Heart left ventricle (tissue), 16 donors: ENCODE measurements around the gene CLCN4. TPM values are rescaled to one million over a fixed set of nuclear protein-coding genes. Genes with fewer than 3 reads are reported as not detected.

Source experiments
- ATAC-seq, 4 donors: fragments of 200-7000 bp; cut with Tn5 transposase; one replicate each; pipeline ENCODE4 v1.9.1; 2020 to 2022; ENCODE audit warnings: moderate library complexity in 4 of 4, mild to moderate bottlenecking in 3 of 4, moderate number of reproducible peaks in 1 of 4
- DNase-seq, 5 donors: peaks; one replicate each; pipeline ENCODE4 v3.0.0-alpha.2; 2020
- H3K27ac ChIP-seq, 12 donors: fragments of 200-600 bp; sonication (generic) in 4 of 12; one replicate each; pipeline versions ENCODE4 v1.5.0 to v1.8.0; 2016 to 2022; ENCODE audit warnings: mild to moderate bottlenecking in 2 of 12
- H3K27me3 ChIP-seq, 9 donors: fragments of 200-600 bp; sonication (generic) in 2 of 9; one replicate each; pipeline versions ENCODE4 v1.5.1 to v1.8.0; 2016 to 2022; ENCODE audit warnings: mild to moderate bottlenecking in 3 of 9
- H3K36me3 ChIP-seq, 9 donors: fragments of 200-600 bp; sonication (generic) in 2 of 9; one replicate each; pipeline versions ENCODE4 v1.5.0 to v1.8.0; 2018 to 2022; ENCODE audit warnings: mild to moderate bottlenecking in 2 of 9
- H3K4me1 ChIP-seq, 12 donors: fragments of 200-600 bp; sonication (generic) in 4 of 12; one replicate each; pipeline versions ENCODE4 v1.5.0 to v1.8.0; 2016 to 2022; ENCODE audit warnings: mild to moderate bottlenecking in 3 of 12
- H3K4me3 ChIP-seq, 12 donors: fragments of 200-600 bp; sonication (generic) in 4 of 12; one replicate each; pipeline versions ENCODE4 v1.5.0 to v1.8.0; 2017 to 2022; ENCODE audit warnings: mild to moderate bottlenecking in 9 of 12, moderate library complexity in 4 of 12
- H3K9me3 ChIP-seq, 12 donors: fragments of 200-600 bp; sonication (generic) in 4 of 12; one replicate each; pipeline versions ENCODE4 v1.5.0 to v1.8.0; 2016 to 2022; ENCODE audit warnings: mild to moderate bottlenecking in 1 of 12
- POLR2A ChIP-seq, 2 donors: fragments of 450-650 bp; IDR thresholded peaks; one replicate each; pipeline ENCODE4 v1.6.1; 2017; ENCODE audit warnings: antibody characterized with exemption in 2 of 2, mild to moderate bottlenecking in 2 of 2, moderate library complexity in 2 of 2
- WGBS, 4 donors: extraction: QIAGEN DNeasy Blood & Tissue Kit in 2 of 4; methylation state at CpG; one replicate each; pipeline versions ENCODE4 v1.1.5 to v1.1.7; 2013 to 2018; 5-methylcytosine and 5-hydroxymethylcytosine counted together
- intact Hi-C, 10 donors: fragments of 100-400 bp; cut with DNase I; formaldehyde crosslinking; loops; one replicate each; pipeline versions ENCODE4 v1.11.1 to v1.14.2; 2022
- polyA plus RNA-seq, 2 donors: library from polyadenylated mRNA; stranded (reverse); fragments of 200-250 nt; gene quantifications; one replicate each; pipeline ENCODE4 v1.2.3, GENCODE V29; 2013
- total RNA-seq, 9 donors: library from RNA; depleted of rRNA in 2 of 9; stranded (reverse); fragments of >200 nt in 2 of 9; fragmentation: NEBNext Ultra II Directional in 3 of 9; extraction: Animal tissue kit (Norgen Biotek cat#: 25700) in 3 of 9; gene quantifications; one replicate each; pipeline versions ENCODE4 v1.1.0 to v1.2.4, GENCODE V29; 2016 to 2023
- TF ChIP-seq, protein P1 (sequence below), 12 donors: fragments of 200-600 bp; sonication (generic) in 4 of 12; IDR thresholded peaks; one replicate each; pipeline versions ENCODE4 v1.5.0 to v1.8.0; 2018 to 2022; ENCODE audit warnings: antibody characterized with exemption in 12 of 12, mild to moderate bottlenecking in 5 of 12
- donor health status: ischemic (EF 13 %, LVEDD 7.1; RV severe dilation, severe dysfunction).
- donor health status: healthy with polysubstance abuse.
- donor health status: DM: no; HTN: yes; CAD: no.
- donor health status: DM: no; HTN: no; CAD: no.
- donor health status: ischemic (EF 25% LVEDD 6.9; RV normal size, moderate dysfunction).
- donor health status: ischemic (EF 25% LVEDD 5.7; RV mildly dilated, moderate dysfunction).
- donor health status: healthy.
- donor health status: DM: yes; HTN: yes; CAD: no.
- donor health status: ischemic (EF 35%, LVEDD 5.7; RV mildly dilated, moderate dysfunction).
- donor health status: nonischemic (EF 11% LVEDD 7.7; RV severe dilation, severe dysfunction).
- donor health status: DM: yes; HTN: yes; CAD: no.
- donor health status: PGD.
- donor health status: ischemic (EF 29% LVEDD 5.4; RV normal size, mild dysfunction).
- donor health status: nonischemic (EF 23%, LVEDD 6.1; RV moderate dilation, normal function).

The CLCN4 gene
- total and polyA plus RNA-seq, 11 donors = 6.4 to 39.0 (median 29.2) TPM

DNA sequence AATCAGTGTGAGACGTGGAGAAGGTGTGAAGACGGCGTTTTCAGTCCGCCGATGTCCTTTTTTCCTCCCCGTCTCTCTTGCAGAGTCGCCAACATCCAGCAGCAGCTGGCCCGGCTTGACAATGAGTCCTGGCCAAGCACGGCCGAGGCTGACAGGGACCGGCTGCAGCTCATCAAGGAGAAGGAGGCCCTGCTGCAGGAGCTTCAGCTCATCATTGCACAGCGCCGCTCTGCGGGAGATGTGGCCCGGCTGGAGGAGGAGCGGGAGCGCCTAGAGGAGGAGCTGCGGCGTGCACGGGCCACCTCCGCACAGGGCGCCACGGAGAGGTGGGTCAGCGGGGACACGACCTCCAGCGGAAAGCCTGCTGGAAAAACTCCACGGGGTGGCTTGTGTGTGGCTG is 47.1 kb upstream of the CLCN4 start:
- 54 to 87% (median 73%) methylated on average over 23 to 27 of the region's 27 CpGs for WGBS, 4 donors
- ATAC-seq = peak; percentile 39 to 68 (median 50)
- Histone ChIP-seq H3K27ac (peak overlapping the region in 2 of 12 donors; percentile 13 to 53), H3K36me3 (peaks cover 0 to 6% (median 0%) of the 10 kb centered on the region in 9 donors), H3K9me3 (no peaks in the 10 kb centered on the region), H3K4me1 (peaks cover 0 to 77% (median 33%) of the 10 kb centered on the region in 12 donors), H3K4me3 (no peak overlapping the region), H3K27me3 (no peaks in the 10 kb centered on the region)
- intact Hi-C loops = loop anchor here in 5 of 10 donors (5.0 to 10.0 kb wide), 5 partner anchors 55 to 1365 kb away; no protein-coding TSS in a partner anchor
- DNase-seq = peak; percentile 50 to 77 (median 55)
- TF ChIP-seq, protein P1, sequence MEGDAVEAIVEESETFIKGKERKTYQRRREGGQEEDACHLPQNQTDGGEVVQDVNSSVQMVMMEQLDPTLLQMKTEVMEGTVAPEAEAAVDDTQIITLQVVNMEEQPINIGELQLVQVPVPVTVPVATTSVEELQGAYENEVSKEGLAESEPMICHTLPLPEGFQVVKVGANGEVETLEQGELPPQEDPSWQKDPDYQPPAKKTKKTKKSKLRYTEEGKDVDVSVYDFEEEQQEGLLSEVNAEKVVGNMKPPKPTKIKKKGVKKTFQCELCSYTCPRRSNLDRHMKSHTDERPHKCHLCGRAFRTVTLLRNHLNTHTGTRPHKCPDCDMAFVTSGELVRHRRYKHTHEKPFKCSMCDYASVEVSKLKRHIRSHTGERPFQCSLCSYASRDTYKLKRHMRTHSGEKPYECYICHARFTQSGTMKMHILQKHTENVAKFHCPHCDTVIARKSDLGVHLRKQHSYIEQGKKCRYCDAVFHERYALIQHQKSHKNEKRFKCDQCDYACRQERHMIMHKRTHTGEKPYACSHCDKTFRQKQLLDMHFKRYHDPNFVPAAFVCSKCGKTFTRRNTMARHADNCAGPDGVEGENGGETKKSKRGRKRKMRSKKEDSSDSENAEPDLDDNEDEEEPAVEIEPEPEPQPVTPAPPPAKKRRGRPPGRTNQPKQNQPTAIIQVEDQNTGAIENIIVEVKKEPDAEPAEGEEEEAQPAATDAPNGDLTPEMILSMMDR (IDR thresholded peaks at IDR 0.05) = peak in 3 of 12 donors; percentile 11 to 31 (median 24)
- TF ChIP-seq POLR2A (IDR thresholded peaks at IDR 0.05) = no peak

DNA sequence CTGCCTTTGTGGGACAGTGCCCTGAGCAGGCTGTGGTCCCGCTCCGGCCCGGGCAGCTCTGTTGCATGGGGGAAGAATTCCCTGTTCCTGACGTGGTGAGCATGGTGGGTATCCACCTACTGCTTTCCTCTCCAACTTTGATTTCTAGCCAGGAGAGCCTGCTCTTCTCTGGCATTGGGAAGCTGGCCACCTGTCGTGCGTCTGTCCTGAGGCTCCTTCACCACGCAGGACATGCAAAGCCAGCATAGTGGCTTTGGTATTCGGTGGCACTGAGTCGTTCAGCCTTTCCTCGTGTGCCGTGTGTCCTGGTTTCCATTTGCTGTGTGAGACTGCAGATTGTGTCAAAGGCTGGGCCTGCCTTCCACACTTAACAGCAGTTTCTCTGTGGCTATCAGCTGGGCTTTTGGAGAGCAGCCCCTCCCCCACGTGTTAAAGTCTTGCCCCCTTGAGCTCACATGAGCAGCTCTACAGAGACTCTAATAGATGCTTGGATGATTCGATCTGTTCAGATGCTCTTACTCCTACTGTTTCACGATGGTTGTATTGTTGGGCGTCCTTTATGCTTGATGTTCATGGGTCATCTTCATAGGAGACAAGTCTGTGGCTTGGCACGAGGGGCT is 46.3 kb upstream of the CLCN4 start:
- H3K4me1 ChIP-seq = peaks cover 0 to 76% (median 33%) of the 10 kb centered on the region in 12 donors
- H3K27me3 ChIP-seq = no peaks in the 10 kb centered on the region
- TF ChIP-seq POLR2A (IDR thresholded peaks at IDR 0.05) = no peak
- TF ChIP-seq, protein P1 (IDR thresholded peaks at IDR 0.05) = no peak
- 51 to 79% (median 69%) methylated on average over 15 to 16 of the region's 16 CpGs for WGBS, 4 donors
- peaks cover 0 to 6% (median 0%) of the 10 kb centered on the region in 9 donors for H3K36me3 ChIP-seq
- ATAC-seq (no peak), DNase-seq (no peak)
- no peak overlapping the region for H3K4me3 ChIP-seq
- intact Hi-C loops = loop anchor here in 4 of 10 donors (5.0 to 10.0 kb wide), 5 partner anchors 56 to 1366 kb away; no protein-coding TSS in a partner anchor
- H3K9me3 ChIP-seq = no peaks in the 10 kb centered on the region
- peak overlapping the region in 5 of 12 donors; percentile 13 to 57 (median 48) for H3K27ac ChIP-seq

DNA sequence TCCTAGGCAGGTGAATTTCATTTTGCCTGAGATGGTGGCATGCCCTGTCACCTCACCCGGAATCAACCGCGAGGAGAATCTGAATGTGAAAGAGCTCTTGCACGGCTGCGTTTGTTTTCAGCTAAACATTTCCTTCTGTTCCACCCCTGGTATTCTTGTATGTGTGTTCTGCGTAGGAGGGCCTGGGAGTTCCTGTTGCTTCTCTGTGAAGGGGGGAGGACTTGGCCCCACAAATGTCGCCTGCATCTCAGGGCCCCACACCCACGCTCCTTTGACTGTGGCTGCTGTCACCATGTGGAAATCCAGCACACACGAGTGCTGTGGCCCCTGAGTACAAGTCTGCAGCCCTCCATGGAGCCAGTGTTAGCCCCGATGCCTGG is 45.8 kb upstream of the CLCN4 start:
- no peaks in the 10 kb centered on the region for H3K9me3 ChIP-seq
- H3K36me3 ChIP-seq = peaks cover 0 to 3% (median 0%) of the 10 kb centered on the region in 9 donors
- no peaks in the 10 kb centered on the region for H3K27me3 ChIP-seq
- TF ChIP-seq, protein P1 (IDR thresholded peaks at IDR 0.05) = no peak
- TF ChIP-seq POLR2A (IDR thresholded peaks at IDR 0.05) = no peak
- no peak for DNase-seq
- H3K4me1 ChIP-seq = peaks cover 0 to 71% (median 31%) of the 10 kb centered on the region in 12 donors
- intact Hi-C loops = loop anchor here in 4 of 10 donors (5.0 to 10.0 kb wide), 5 partner anchors 56 to 1366 kb away; no protein-coding TSS in a partner anchor
- WGBS, 4 donors = 35 to 81% (median 63%) methylated on average over 6 to 10 of the region's 10 CpGs
- no peak overlapping the region for H3K4me3 ChIP-seq
- ATAC-seq = peak in 3 of 4 donors; percentile 25 to 82 (median 34)
- peak overlapping the region in 6 of 12 donors; percentile 19 to 57 (median 50) for H3K27ac ChIP-seq
